Adrenal gland (tissue), 5 donors: Measurements from ENCODE around the gene FBXO28.

Experiments used
- POLR2A ChIP-seq, 2 donors: fragments of 450-650 bp; IDR thresholded peaks; one replicate each; pipeline ENCODE4 v1.6.1; 2017; ENCODE audit warnings: antibody characterized with exemption in 2 of 2, mild to moderate bottlenecking in 2 of 2, moderate library complexity in 1 of 2
- TF ChIP-seq, protein P1 (sequence below), 6 experiments: fragments of 450-650 bp in 4 of 6; fragments of 200-600 bp in 2 of 6; sonication (generic) in 1 of 6; IDR thresholded peaks; 1 replicate in 5 of 6; 2 replicates in 1 of 6; pipeline versions ENCODE4 v1.5.1 to v1.8.0; 2016 to 2021; ENCODE audit warnings: antibody characterized with exemption in 6 of 6, mild to moderate bottlenecking in 2 of 6, moderate library complexity in 1 of 6
- donor health status: DM: no; HTN: no; CAD: no.

DNA sequence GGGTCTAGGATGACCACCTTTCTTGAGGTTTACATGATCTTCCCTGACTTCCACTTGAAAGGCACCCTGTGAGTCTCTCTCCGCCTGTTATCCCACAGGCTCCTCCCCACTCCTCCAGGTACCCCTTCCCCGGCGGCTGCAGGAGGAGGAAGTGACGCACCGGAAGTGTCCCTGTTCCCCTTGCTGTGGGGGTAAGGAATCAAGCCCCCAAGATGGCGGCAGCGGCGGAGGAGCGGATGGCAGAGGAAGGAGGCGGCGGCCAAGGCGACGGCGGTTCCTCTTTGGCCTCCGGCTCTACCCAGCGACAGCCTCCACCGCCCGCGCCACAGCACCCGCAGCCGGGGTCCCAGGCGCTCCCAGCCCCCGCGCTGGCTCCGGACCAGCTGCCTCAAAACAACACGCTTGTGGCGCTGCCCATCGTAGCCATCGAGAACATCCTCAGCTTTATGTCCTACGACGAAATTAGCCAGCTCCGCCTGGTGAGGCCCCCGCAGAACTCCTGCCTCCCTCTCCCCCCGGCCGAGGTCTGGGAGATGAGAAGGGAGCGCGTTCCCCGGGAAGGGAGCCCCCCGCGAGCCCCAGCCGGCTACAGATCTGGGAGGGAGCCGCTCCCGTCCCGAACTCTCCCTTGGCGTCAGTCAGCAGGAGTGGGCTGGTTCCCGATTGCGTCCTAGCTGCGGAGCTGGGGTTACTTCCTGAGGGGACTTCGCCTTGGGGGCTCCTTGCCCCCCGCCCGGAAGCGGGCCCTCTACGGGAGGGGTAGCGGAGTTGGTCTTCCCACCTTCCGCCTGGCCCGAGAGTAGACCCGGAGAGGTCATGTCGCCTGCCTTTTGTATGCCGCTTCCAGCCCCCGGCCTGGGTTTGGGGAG lies at the start of gene FBXO28:
- TF ChIP-seq, protein P1, sequence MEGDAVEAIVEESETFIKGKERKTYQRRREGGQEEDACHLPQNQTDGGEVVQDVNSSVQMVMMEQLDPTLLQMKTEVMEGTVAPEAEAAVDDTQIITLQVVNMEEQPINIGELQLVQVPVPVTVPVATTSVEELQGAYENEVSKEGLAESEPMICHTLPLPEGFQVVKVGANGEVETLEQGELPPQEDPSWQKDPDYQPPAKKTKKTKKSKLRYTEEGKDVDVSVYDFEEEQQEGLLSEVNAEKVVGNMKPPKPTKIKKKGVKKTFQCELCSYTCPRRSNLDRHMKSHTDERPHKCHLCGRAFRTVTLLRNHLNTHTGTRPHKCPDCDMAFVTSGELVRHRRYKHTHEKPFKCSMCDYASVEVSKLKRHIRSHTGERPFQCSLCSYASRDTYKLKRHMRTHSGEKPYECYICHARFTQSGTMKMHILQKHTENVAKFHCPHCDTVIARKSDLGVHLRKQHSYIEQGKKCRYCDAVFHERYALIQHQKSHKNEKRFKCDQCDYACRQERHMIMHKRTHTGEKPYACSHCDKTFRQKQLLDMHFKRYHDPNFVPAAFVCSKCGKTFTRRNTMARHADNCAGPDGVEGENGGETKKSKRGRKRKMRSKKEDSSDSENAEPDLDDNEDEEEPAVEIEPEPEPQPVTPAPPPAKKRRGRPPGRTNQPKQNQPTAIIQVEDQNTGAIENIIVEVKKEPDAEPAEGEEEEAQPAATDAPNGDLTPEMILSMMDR (IDR thresholded peaks at IDR 0.05), result no peak
- peak; percentile 82 to 85 for TF ChIP-seq POLR2A (IDR thresholded peaks at IDR 0.05)
